HT-29 (cell line): ENCODE data around the gene HLA-G. TPM values are rescaled to one million over a fixed set of nuclear protein-coding genes. Genes with fewer than 3 reads are reported as not detected.
"Not testable (repeated sequence)": the region's sequence is repeated elsewhere in the genome, so short reads cannot be mapped to it uniquely, and the experiment has no call there.

Experiments
- DNase-seq: peaks from one replicate; pipeline ENCODE4 v3.0.0-alpha.2; 2015; ENCODE audit warnings: low spot score
- small RNA-seq: library from RNA; depleted of rRNA; stranded (forward); fragments of <200 nt; gene quantifications from one replicate; pipeline ENCODE3, GENCODE V24; 2014
- total RNA-seq: library from RNA; depleted of rRNA; stranded (reverse); fragments of >200 nt; shearing (Covaris generic); gene quantifications from 2 replicates; pipeline ENCODE4 v1.2.3, GENCODE V29; 2014; rRNA removed

Gene HLA-G
- total RNA-seq, 1 experiment from 2014 or later: 0.56 TPM

- DNase-seq: no peak
Measured at GRCh38 chr6:29870104-29870503, 42.5 kb downstream of the HLA-G start.

- no peak for DNase-seq
Measured at GRCh38 chr6:29872791-29873190, 45.2 kb downstream of the HLA-G start.

GRCh38 chr6:29875257-29875656 lies 47.6 kb downstream of the HLA-G start:
- no peak for DNase-seq

GRCh38 chr6:29875734-29876133 lies 48.1 kb downstream of the HLA-G start:
- not testable (repeated sequence) for DNase-seq

Small RNA genes within 50 kb of the gene (small RNA-seq; reads per million reads assigned to genes)
- gene MICG: not detected

Other genes starting within 250 kb of the HLA-G start
- not detected in 2 replicates for gene OR2H2, start 242.7 kb upstream of the HLA-G start, total RNA-seq
- gene GABBR1, start 194.6 kb upstream of the HLA-G start, total RNA-seq: 0.10 TPM in 1 of 2 replicates, not detected in the other
- gene MOG, start 170.7 kb upstream of the HLA-G start, total RNA-seq: not detected in 2 replicates
- 0.13 TPM in 1 of 2 replicates, not detected in the other for gene ZFP57, start 146.7 kb upstream of the HLA-G start, total RNA-seq
- 10.9 and 15.5 TPM in 2 replicates for gene HLA-F, start 104.4 kb upstream of the HLA-G start, total RNA-seq
- 856 and 869 TPM in 2 replicates for gene HLA-A, start 114.7 kb downstream of the HLA-G start, total RNA-seq
- 31.1 and 45.0 TPM in 2 replicates for gene POLR1H, start 233.4 kb downstream of the HLA-G start, total RNA-seq
- 44.2 and 49.3 TPM in 2 replicates for gene PPP1R11, start 239.4 kb downstream of the HLA-G start, total RNA-seq
- 3.8 and 6.5 TPM in 2 replicates for gene RNF39, start 247.9 kb downstream of the HLA-G start, total RNA-seq